K562 (cell line): ENCODE results near the gene MINDY4. TPM values are rescaled to one million over a fixed set of nuclear protein-coding genes. Genes with fewer than 3 reads are reported as not detected.
A peak's percentile ranks its signal among the peaks of the same experiment; 100 is the strongest.

Source experiments
- ATAC-seq: fragments of 200-7000 bp; cut with Tn5 transposase; 3 replicates; pipeline ENCODE4 v1.9.1; 2020; ENCODE audit warnings: moderate library complexity
- BruUV-seq: library from RNA; stranded (reverse); fragments of 400-500 nt; replicated peaks from 2 replicates; lab custom pipeline; 2021; lab: Mats Ljungman, UMichigan
- CTCF ChIA-PET: fragments of 300-600 bp; formaldehyde crosslinking; extraction: SDS; loops from one replicate; lab custom pipeline; 2021; ENCODE audit warnings: low intra/inter-chr PET ratio; lab: Yijun Ruan, JAX
- POLR2A ChIA-PET: fragments of 300-600, 350-650 bp; sonication (Branson Sonifier 250); formaldehyde crosslinking; extraction: SDS; loops from one replicate; lab custom pipeline; 2021; ENCODE audit warnings: antibody characterized with exemption, inconsistent platforms; lab: Yijun Ruan, JAX
- DNase-seq, 4 experiments: peaks; one replicate each; pipeline versions ENCODE4 v3.0.0 to v3.0.0-alpha.2; 2011 to 2018; ENCODE audit warnings: low spot score in 3 of 4, mixed read lengths in 3 of 4; ENCODE audit errors: extremely low read depth in 1 of 4
- FAIRE-seq: peaks from 2 replicates; lab custom pipeline; 2011; peaks lifted over from hg19 to GRCh38; lab: Jason Lieb, UNC
- H2AFZ ChIP-seq: 2 replicates; pipeline ENCODE4 v1.6.0; 2011; ENCODE audit warnings: low read depth, low read length, control low read depth, inconsistent platforms
- H3K27ac ChIP-seq: fragments of 200-600 bp; 3 replicates; pipeline ENCODE4 v1.8.0; 2011; ENCODE audit warnings: low read depth, mild to moderate bottlenecking, control low read depth, inconsistent platforms, low read length, moderate library complexity, mixed read lengths; ENCODE audit errors: extremely low read depth
- H3K27me3 ChIP-seq, 2 experiments: fragments of 300-600 bp in 1 of 2; 2 replicates in 1 of 2; 3 replicates in 1 of 2; pipeline versions ENCODE4 v1.6.0 to v1.8.0; 2011; ENCODE audit warnings: inconsistent platforms in 2 of 2, low read length in 2 of 2, mild to moderate bottlenecking in 1 of 2, mixed read lengths in 1 of 2, moderate library complexity in 1 of 2; ENCODE audit not compliant: control insufficient read depth in 2 of 2, insufficient read depth in 2 of 2
- H3K36me3 ChIP-seq: fragments of 300-600 bp; 3 replicates; pipeline ENCODE4 v1.8.0; 2011; ENCODE audit warnings: mild to moderate bottlenecking, low read length, inconsistent platforms; ENCODE audit not compliant: control insufficient read depth, insufficient read depth
- H3K4me1 ChIP-seq, 2 experiments: fragments of 200-600 bp in 1 of 2; replicated peaks in 1 of 2; 2 replicates in 1 of 2; 3 replicates in 1 of 2; pipeline versions ENCODE4 v1.5.1 to v1.8.0; 2011; ENCODE audit warnings: inconsistent platforms in 2 of 2, low read length in 2 of 2, mild to moderate bottlenecking in 1 of 2, mixed read lengths in 1 of 2, moderate library complexity in 1 of 2; ENCODE audit not compliant: control insufficient read depth in 2 of 2, insufficient read depth in 2 of 2
- H3K4me2 ChIP-seq: 2 replicates; pipeline ENCODE4 v1.6.1; 2011; ENCODE audit warnings: low read length, control low read depth, inconsistent platforms, mixed read lengths; ENCODE audit not compliant: insufficient read depth
- H3K4me3 ChIP-seq: fragments of 200-600 bp; sonication (generic), shearing (Covaris generic); 2 replicates; pipeline ENCODE4 v1.5.1; 2016; ENCODE audit warnings: control low read depth, inconsistent platforms
- H3K79me2 ChIP-seq: fragments of 200-600 bp; 3 replicates; pipeline ENCODE4 v1.8.0; 2011; ENCODE audit warnings: low read length, inconsistent platforms; ENCODE audit not compliant: control insufficient read depth, insufficient read depth
- H3K9ac ChIP-seq, 2 experiments: 2 replicates each; pipeline versions ENCODE4 v1.6.0 to v1.6.1; 2011; ENCODE audit warnings: low read depth in 2 of 2, low read length in 2 of 2, control low read depth in 1 of 2, inconsistent platforms in 1 of 2, mild to moderate bottlenecking in 1 of 2, mixed read lengths in 1 of 2; ENCODE audit not compliant: insufficient read depth in 1 of 2
- H3K9me1 ChIP-seq: one replicate; pipeline ENCODE4 v1.6.0; 2011; ENCODE audit warnings: inconsistent platforms, mild to moderate bottlenecking, low read length, moderate library complexity; ENCODE audit not compliant: control insufficient read depth, insufficient read depth
- H3K9me3 ChIP-seq: replicated peaks from 2 replicates; pipeline ENCODE4 v1.5.1; 2011; ENCODE audit warnings: low read depth, low read length, inconsistent platforms; ENCODE audit not compliant: control insufficient read depth, insufficient read depth
- H4K20me1 ChIP-seq: replicated peaks from 2 replicates; pipeline ENCODE4 v1.6.1; 2011; ENCODE audit warnings: low read length, inconsistent platforms, mixed read lengths; ENCODE audit not compliant: control insufficient read depth, insufficient read depth
- ESRRB ChIP-seq: fragments of 250-450 bp; sonication (Bioruptor Pico); IDR thresholded peaks from 2 replicates; pipeline ENCODE4 v1.5.0; 2020; ENCODE audit warnings: mild to moderate bottlenecking, moderate library complexity, borderline replicate concordance
- ETV5 ChIP-seq: sonication (generic); formaldehyde crosslinking; IDR thresholded peaks from 2 replicates; pipeline ENCODE4 v1.4.0; 2020; ENCODE audit warnings: low read depth, mild to moderate bottlenecking, missing genetic modification reagents
- MAX ChIP-seq: sonication (generic); formaldehyde crosslinking; IDR thresholded peaks from 2 replicates; pipeline ENCODE4 v1.9.0; 2022; ENCODE audit warnings: mild to moderate bottlenecking, missing genetic modification reagents
- NFATC3 ChIP-seq: fragments of 450-650 bp; IDR thresholded peaks from 2 replicates; pipeline ENCODE4 v1.6.1; 2017; ENCODE audit warnings: mild to moderate bottlenecking
- RAD51 ChIP-seq: fragments of 450-650 bp; IDR thresholded peaks from 2 replicates; pipeline ENCODE4 v1.7.1; 2016; ENCODE audit warnings: low read depth, mild to moderate bottlenecking, borderline replicate concordance
- RFX1 ChIP-seq: fragments of 450-650 bp; IDR thresholded peaks from 2 replicates; pipeline ENCODE4 v1.6.1; 2016; ENCODE audit warnings: mild to moderate bottlenecking, moderate library complexity
- TBP ChIP-seq: optimal IDR thresholded peaks from 2 replicates; pipeline ENCODE3; 2011; ENCODE audit warnings: low read depth, low read length, improper control_type of control experiment
- ZNF449 ChIP-seq: fragments of 250-450 bp; sonication (Bioruptor Pico); IDR thresholded peaks from 2 replicates; pipeline ENCODE4 v1.8.0; 2022; ENCODE audit warnings: moderate library complexity, mild to moderate bottlenecking, inconsistent platforms
- WGBS: fragments of 100-300 bp; shearing (Covaris generic); methylation state at CpG from one replicate; pipeline ENCODE4 v1.1.6; 2016; ENCODE audit warnings: low coverage, mixed read lengths; ENCODE audit not compliant: insufficient coverage; ENCODE audit errors: missing lambda C conversion rate; 5-methylcytosine and 5-hydroxymethylcytosine counted together
- in situ Hi-C: fragments of 300-500 bp; cut with MboI; formaldehyde crosslinking; loops from 4 replicates; pipeline ENCODE4 v1.15.0; 2018; ENCODE audit warnings: inconsistent platforms, mixed read lengths
- intact Hi-C: fragments of 100-400 bp; cut with micrococcal nuclease; formaldehyde crosslinking; loops from 2 replicates; pipeline ENCODE4 v1.14.2; 2022
- polyA plus RNA-seq, 8 experiments: library from polyadenylated mRNA; depleted of rRNA in 4 of 8; stranded (reverse) in 5 of 8; unstranded in 3 of 8; fragments of >200 nt; fragmentation: Nextera tagmentation in 2 of 8; fragmentation: Illumina TruSeq in 1 of 8; extraction: Ambion mirVana in 2 of 8; extraction: Trizol in 1 of 8; gene quantifications; 2 replicates each; pipeline versions ENCODE4 v1.2.1 to v1.2.3, GENCODE V29; 2011 to 2014; ENCODE audit warnings: inconsistent platforms in 1 of 8, missing spikeins in 1 of 8
- total RNA-seq, 7 experiments: library from RNA; depleted of rRNA in 6 of 7; stranded (reverse); fragments of >200 nt in 6 of 7; fragmentation: Illumina TruSeq in 2 of 7; extraction: Trizol in 2 of 7; gene quantifications; 2 replicates each; pipeline versions ENCODE4 v1.2.1 to v1.2.3, GENCODE V29; 2011 to 2021; ENCODE audit warnings: low replicate concordance in 1 of 7
- TF ChIP-seq, protein P1 (sequence below): fragments of 200-800 bp; sonication (Bioruptor generic); IDR thresholded peaks from 2 replicates; pipeline ENCODE4 v1.6.1; 2016; ENCODE audit warnings: missing genetic modification characterization, missing compliant biosample characterization

MINDY4 gene
- total and polyA plus RNA-seq, 9 of the 15 experiments (the other 6 are each of a cell fraction or from before 2014, with no cell fraction given), result 2.1 to 16.7 (median 11.0) TPM

DNA sequence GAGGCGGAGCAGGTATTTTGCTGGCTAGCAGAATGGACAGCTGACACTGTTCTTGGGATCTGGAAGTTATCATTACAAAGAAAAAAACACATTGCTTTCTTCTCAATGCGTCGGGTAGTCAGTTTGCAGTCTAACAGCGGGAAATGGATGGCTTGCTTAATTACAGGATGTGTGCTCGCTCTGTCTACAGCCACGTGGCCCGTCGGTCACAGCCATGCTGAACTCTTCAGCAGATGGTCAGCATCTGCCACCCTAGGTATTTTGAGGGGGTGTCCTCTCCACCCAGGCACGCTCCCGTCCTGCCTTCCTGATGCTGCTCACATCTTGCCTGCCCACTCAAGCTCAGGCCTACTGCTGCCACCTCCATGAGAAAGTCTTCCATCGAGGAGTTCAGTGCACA lies 39.6 kb upstream of the MINDY4 start (continued):
- TF ChIP-seq MAX (CRISPR knock-in tag) (peak; percentile 66), ZNF449 (CRISPR knock-in tag) (no peak)

DNA sequence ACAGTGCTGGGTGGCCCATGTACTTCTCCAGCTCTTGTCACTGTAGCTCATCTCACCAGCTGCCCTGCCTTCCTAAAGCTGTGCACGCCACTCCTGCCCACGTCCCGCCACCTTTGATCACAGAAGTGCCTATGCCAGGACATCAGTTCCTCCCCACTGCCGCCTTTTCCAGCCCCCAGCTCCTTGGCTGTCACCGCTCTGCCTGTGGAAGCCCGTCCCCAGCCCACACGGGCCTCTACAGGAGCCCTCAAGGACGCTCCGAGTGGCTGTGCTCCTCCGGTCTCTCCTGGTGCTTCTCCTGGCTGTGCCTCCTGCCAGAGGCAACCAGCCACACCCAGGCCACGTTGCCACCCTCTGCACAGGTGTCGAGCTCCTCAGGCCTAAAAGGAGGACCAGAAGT lies 38.6 kb upstream of the MINDY4 start:
- H3K27me3 ChIP-seq, result peaks cover 53 to 68% of the 10 kb centered on the region in 2 experiments
- ATAC-seq (no peak), FAIRE-seq (no peak), DNase-seq (no peak)
- H3K79me2 ChIP-seq, result no peaks in the 10 kb centered on the region
- no peaks in the 10 kb centered on the region for H3K9me3 ChIP-seq
- POLR2A ChIA-PET, result no interaction called here
- TF ChIP-seq ESRRB (CRISPR knock-in tag), result no peak
- TF ChIP-seq RFX1, result no peak
- no peak for TF ChIP-seq NFATC3
- TF ChIP-seq, protein P1, sequence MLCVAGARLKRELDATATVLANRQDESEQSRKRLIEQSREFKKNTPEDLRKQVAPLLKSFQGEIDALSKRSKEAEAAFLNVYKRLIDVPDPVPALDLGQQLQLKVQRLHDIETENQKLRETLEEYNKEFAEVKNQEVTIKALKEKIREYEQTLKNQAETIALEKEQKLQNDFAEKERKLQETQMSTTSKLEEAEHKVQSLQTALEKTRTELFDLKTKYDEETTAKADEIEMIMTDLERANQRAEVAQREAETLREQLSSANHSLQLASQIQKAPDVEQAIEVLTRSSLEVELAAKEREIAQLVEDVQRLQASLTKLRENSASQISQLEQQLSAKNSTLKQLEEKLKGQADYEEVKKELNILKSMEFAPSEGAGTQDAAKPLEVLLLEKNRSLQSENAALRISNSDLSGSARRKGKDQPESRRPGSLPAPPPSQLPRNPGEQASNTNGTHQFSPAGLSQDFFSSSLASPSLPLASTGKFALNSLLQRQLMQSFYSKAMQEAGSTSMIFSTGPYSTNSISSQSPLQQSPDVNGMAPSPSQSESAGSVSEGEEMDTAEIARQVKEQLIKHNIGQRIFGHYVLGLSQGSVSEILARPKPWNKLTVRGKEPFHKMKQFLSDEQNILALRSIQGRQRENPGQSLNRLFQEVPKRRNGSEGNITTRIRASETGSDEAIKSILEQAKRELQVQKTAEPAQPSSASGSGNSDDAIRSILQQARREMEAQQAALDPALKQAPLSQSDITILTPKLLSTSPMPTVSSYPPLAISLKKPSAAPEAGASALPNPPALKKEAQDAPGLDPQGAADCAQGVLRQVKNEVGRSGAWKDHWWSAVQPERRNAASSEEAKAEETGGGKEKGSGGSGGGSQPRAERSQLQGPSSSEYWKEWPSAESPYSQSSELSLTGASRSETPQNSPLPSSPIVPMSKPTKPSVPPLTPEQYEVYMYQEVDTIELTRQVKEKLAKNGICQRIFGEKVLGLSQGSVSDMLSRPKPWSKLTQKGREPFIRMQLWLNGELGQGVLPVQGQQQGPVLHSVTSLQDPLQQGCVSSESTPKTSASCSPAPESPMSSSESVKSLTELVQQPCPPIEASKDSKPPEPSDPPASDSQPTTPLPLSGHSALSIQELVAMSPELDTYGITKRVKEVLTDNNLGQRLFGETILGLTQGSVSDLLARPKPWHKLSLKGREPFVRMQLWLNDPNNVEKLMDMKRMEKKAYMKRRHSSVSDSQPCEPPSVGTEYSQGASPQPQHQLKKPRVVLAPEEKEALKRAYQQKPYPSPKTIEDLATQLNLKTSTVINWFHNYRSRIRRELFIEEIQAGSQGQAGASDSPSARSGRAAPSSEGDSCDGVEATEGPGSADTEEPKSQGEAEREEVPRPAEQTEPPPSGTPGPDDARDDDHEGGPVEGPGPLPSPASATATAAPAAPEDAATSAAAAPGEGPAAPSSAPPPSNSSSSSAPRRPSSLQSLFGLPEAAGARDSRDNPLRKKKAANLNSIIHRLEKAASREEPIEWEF (CRISPR knock-in tag), result no peak
- TF ChIP-seq RAD51, result no peak
- TF ChIP-seq TBP, result no peak
- TF ChIP-seq ETV5 (CRISPR knock-in tag), result no peak
- no peaks in the 10 kb centered on the region for H4K20me1 ChIP-seq
- H3K4me3 ChIP-seq, result no peak overlapping the region
- peaks cover 0 to 4% of the 10 kb centered on the region in 2 experiments; a peak in 2 of 5 replicates for H3K4me1 ChIP-seq
- CTCF ChIA-PET, result no interaction called here
- 1% methylated on average over 12 of the region's 12 CpGs for WGBS
- no peak overlapping the region; a peak in 1 of 4 replicates for H3K9ac ChIP-seq
- in situ Hi-C loops, result loop anchor here (10.0 kb wide), 1 partner anchor 568 kb away; no protein-coding TSS in a partner anchor
- H3K9me1 ChIP-seq, result no peaks in the 10 kb centered on the region
- H3K27ac ChIP-seq, result no peak overlapping the region
- no peaks in the 10 kb centered on the region for H3K36me3 ChIP-seq
- intact Hi-C loops, result loop anchor here (10.0 kb wide), 1 partner anchor 458 kb away; no protein-coding TSS in a partner anchor
- no peak overlapping the region for H2AFZ ChIP-seq
- no TSS peak for BruUV-seq
- no peak overlapping the region for H3K4me2 ChIP-seq
